Measurements from ENCODE around the gene AGBL2.

- TF ChIP-seq POLR2A (IDR thresholded peaks at IDR 0.05), result no peak
- TF ChIP-seq, protein P1, sequence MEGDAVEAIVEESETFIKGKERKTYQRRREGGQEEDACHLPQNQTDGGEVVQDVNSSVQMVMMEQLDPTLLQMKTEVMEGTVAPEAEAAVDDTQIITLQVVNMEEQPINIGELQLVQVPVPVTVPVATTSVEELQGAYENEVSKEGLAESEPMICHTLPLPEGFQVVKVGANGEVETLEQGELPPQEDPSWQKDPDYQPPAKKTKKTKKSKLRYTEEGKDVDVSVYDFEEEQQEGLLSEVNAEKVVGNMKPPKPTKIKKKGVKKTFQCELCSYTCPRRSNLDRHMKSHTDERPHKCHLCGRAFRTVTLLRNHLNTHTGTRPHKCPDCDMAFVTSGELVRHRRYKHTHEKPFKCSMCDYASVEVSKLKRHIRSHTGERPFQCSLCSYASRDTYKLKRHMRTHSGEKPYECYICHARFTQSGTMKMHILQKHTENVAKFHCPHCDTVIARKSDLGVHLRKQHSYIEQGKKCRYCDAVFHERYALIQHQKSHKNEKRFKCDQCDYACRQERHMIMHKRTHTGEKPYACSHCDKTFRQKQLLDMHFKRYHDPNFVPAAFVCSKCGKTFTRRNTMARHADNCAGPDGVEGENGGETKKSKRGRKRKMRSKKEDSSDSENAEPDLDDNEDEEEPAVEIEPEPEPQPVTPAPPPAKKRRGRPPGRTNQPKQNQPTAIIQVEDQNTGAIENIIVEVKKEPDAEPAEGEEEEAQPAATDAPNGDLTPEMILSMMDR (IDR thresholded peaks at IDR 0.05), result no peak
Measured at GRCh38 chr11:47750725-47751124, 35.6 kb upstream of the AGBL2 start.

All from lower leg skin (tissue), 3 donors.